GM18499 (cell line): ENCODE measurements around the gene PLCG1.

Source experiments
- ATAC-seq: cut with Tn5 transposase; IDR thresholded peaks from one replicate; pipeline ENCODE4 v1.9.1; 2021; ENCODE audit warnings: moderate number of reproducible peaks; ENCODE audit not compliant: insufficient read depth, unreplicated experiment

PLCG1 gene

DNA sequence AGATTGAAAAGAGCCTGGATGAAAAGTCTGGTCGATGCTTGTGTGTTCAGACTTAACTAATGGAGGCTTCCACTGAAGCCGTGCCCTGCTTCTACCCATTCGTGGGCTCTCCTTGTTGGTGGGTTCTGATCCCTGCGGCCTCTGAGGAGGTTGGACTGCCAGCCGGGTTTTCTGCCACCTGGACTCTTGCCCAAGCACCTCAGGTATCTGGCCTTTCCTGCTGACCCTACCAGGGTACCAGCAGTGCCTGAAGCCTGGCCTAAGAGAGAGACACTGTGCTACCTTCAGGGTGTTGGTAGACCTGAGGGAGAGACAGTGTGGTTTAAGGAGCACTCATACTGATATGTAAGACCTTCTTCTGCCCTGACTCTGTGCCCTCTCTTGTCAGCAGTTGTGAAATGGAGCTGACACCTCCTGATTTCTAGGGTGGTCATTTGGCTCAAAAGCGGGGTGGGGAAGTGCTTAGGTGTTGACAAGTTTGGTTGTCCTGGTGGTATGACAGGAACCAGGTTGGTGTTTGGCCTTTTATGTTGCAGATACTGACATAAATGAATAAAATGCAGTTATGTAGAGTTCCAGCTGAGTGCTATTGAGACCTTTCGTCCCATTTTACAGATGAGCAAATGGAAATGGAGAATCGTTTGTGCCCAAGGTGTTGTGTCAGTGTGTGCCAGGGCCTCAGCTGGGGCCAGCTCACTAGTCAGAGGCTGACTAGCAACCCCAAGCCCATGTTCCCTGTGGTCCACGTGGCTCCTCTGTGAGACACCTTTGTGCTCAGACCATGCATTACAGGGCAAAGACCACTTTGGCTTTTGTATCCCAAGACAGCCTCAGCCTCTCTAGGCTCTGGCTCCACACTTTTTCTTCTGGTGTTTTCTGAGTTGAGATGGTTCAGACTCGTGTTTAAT, 3.1 kb downstream of the PLCG1 start:
- no peak for ATAC-seq

DNA sequence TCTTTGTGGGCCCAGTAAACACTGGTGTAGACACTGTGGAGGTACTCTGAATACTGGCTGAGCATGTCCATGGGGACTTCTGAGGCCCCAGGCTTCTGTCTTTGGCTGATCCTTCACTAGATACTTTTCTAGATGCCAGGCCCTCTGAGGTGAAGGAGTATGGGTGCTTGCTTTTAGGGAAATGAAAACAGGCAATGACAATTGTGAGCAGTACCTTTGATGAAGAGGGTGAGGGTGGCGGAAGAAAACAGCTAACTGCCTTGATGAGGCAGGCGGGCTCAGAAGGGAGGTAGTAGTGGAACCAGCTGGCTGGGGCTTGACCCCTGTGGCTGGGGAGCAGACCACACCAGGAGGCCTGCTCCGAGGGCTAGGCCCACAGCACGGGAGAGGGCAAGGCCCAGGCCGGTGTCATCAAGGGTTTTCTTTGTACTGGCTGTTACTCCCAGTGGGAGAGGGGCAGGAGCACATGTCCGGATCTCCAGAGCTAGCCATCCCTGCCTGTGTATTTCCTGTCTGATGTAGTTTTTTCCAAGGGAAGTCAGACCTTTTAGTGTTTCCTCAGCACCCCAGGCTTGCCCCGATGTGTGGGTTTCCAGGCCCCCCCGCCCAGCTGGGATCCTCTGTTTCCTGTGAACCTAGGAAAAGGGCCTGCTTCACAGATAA, 3.9 kb downstream of the PLCG1 start:
- no peak for ATAC-seq

DNA sequence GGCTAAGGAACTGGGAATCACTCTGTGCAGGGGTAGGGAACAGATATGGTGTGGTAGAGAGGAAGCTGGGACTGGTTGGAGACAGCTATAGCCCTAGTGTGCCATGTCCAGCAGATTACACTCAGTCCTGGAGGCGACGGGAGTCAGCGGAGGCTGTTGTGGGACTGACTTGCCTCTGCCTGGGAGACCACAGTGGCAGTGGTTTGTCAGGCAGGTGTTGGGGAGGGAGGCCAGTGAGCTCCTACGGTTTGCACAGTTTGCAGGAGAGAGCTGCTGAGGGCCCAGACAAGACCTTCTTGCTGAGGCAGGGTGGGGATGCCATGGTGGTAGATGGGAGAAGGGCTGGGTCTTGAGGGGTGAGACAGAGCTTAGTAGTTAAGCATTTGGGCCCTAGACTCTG, 4.9 kb downstream of the PLCG1 start:
- ATAC-seq, result no peak

DNA sequence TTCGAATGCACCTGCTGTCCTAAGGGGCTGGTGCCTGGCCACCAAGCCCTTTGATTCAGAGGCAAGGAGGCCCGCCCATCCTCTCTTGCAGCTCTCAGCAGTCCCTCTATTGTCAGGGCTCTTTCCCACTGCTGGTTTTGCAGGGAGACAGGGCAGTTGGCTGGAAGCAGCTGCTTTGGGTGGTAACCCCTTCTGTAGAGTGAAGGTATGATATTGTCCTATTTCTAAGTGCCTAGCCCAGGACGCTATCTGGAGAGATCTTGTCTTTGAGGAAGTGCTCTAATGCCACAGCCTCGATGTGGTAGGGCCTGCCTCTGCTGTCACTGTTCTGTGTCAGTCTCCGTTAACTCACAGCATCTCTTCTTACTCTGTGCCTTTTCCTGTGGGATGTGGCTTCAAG, 5.6 kb downstream of the PLCG1 start:
- ATAC-seq, result no peak

DNA sequence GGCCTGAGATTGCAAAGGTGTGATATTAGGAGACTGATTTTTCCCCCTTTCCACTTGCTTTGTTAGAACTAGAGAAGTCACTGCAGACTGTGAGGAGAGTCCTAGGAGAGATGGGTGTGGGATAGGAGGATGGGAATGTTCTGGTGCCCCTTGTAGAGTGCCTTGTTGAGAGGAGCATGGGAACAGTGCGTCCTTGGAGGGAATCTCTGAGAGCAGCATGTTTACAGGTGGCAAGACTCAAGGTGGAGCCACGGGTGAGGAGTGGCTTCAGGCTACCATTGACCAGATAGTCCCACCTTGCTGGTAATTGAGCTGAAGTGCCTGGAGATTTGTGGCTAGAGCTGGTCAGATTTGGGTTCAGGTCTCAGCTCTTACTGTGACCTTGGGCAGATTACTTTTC, 6.0 kb downstream of the PLCG1 start:
- ATAC-seq, result no peak

DNA sequence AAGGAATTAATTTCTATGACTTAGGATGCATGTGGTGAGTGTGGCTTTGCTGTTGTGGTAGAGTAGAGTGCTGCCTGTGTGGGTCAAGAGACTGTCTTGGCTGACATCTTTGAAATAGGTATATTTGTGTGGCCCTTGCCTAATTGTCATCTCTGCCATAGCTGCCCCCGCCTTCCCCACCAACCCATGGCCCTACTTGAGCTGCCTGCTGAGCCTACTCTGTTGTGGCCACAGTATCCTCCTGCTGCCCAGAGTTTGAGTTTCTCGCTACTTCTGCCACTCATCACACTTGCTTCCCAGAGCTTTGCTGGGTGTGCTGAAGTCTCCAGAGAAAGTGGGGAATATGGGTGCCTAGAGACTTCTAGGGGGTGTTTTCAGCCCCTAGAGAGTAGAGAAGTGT, 8.0 kb downstream of the PLCG1 start:
- no peak for ATAC-seq

DNA sequence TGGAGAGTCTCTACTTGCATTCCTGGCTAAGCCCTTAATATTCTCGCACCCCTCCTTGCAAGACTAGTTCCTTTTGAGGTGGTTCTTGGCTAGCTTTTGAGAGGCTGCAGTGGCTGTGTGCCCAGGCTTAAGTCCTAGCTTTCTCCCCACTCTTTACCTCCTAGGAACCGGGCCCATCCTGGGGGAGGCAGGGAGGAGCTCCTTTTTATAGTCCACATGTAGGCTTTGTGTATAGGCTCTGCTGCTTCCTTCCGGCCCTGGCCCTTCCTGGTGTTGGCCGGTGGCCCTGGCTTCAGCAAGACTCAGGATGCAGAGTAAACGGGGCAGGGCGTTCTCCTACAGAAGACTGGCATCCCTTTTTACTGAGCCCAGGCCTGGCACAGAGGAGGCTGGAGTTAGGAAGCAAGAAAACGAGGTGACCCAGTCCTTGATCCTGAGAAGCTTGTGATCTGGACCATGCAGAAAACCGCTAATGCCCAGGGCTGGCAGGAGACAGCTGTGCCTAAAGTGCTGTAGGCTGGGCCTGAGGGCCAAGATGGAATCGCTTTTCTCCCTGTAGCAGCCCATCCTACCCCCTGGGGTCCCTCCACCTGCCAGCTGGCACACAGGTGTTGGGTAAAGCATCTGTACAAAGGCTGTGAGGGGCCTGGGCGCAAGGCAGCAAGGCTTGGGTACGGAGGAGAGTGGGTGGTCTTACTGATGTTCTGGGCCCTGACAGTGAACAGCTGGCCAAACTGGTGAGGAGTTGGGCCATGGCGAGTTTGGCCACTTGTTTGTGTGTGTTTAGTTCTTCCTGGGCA, 8.7 kb downstream of the PLCG1 start:
- no peak for ATAC-seq

DNA sequence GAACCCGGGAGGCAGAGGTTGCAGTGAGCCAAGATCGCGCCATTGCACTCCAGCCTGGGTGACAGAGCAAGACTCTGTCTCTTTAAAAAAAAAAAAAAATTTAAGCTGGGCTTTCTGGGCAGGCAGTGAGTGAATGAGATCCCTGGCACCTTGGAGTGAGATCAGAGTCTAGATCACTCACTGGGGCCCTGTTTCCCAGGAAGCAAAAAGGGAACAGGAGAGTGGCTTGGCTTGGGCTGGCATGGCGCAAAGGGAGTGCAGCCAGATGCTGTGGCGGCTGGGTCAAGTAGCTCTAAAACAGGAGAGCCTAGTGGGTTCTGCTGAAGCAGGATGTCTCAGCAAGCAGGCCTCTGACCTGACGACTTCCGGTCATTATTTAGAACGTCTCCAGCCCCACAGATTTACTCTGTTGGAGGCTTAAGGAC, 10.4 kb downstream of the PLCG1 start:
- ATAC-seq, result no peak

DNA sequence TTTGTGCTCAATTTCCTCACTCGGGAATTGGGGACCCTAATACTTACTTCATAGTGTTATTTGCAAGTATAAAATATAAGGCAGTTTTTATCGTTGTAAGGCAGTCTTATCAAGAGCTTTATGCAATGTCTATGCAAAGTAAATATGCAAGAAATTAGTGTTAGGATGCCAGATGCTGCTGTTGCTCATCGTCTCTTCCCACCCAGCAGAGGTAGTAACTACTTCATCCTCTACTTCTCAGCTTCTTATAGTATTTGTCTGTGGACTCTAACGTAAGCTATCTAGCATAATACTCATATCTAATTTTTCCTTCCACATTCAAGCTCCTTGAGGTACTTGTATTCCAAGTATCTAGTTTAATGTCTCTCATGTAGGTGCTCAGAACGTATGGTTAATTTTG, 11.6 kb downstream of the PLCG1 start:
- no peak for ATAC-seq

DNA sequence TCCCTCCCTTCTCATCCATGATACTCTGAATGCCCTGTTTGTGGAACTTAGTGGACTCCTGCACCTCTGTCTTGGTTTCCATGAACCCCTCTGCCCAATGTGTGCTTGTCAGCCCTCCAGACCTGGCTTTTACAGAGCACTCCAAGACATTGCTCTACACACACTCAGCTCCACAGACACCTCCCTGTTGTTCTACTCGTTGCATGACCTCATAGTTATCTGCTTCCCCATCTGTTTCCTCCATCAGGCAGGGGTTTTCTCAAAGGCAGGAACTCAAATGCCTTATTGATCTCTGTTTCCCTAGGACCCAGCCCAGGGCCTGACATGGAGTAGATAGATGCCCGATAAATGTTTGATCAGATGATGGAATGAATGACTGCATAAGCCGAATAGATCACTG, 13.3 kb downstream of the PLCG1 start:
- ATAC-seq, result no peak

DNA sequence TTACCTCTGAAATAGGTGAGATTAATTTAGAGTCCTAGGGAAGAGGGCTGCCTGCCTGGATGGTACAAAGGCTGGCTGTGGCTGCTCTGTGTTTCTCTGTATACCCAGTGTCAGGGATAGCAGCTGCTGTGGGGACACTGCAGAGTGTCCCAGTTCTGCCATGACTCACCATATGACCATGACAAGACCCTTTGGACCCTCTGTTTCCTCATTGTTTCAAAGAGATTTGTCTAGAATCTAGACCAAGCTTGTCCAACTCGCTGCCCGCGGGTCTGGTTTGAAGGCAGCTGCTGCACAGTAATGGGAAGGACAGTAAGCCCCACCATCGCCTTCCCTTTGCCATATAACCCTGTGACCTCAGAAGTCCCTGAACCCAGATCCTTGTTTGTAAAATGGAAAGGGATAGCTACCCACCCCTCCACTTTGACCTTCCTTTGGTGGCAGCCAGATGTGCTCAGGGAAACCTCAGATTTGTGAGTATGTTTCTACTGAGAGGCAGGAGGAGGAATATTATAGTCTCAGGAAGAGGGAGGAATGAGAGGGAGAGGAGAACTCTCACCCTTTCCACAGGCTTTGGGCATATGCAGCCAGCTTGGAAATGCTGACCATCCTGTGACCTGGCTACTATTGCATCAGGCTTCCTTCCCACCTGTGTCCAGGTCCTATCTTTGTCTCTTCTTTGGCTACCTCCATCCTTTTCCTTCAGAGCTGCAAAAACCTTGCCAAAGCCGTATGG, 14.0 kb downstream of the PLCG1 start:
- ATAC-seq, result no peak

DNA sequence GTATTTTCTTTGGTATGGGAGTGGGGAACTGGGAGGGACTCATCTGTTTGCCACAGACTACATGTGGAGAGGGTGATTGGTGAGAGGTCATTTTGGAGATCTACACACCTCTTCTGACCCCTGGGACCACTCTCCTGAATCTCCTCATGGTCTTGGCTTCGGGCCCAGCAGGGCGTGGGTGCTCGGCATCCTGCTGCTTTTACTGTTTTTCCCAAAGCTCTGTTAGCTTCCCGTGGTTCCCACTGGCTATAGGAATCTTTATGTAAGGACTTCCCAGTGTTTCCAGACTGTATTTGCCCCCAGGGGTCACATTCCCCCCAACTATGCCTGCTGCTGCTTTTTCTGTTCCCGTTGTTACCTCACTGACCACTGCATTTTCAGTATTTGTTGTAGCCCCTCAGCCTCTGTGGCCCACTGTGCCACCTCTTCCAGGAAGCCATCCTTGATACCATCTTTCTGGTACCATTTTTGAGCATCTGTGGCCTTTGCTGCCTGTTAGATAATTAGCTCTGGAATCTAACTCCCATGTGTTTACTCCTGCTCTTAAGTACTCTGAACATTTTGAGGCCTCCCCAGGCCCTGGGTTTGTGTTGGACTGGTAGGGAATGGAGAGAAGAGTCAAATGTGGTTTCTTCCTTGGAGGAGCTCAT, 14.9 kb downstream of the PLCG1 start:
- ATAC-seq, result no peak

DNA sequence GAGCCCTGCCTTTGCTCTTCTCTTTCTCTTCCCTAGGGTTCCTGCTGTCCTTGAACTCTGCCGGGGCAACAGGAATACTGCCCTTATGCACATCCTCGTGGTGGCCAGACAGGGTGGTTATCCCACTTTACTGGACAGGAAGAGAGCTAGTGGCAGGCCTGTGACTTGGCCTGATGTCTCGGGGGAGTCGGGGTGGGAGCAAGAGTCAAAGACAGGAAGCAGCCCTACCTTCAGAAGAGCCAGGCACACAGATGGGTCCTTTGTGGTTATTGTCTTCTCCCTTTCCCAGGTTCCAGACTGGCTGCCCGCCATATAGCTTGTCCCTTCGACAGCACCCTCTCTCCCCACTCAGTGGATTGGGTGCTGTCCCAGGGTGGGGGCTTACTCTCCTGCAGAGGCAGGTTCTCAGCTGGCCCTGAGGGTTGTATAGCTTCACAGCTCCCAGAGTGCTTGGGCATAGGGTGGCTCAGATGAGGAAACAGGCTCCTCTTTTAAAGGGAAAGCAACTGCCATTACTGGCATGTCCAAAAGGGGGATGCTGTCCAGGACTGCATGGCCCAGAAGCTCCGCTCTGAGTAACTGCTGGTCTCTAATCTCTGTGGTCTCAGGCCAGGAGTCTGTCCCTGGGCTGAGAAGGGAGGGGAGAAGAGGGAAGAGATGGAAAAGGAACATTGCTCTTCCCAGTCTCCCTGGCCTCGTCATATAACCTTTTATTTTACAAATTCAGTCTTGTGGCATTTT, 17.3 kb downstream of the PLCG1 start:
- ATAC-seq, result no peak

DNA sequence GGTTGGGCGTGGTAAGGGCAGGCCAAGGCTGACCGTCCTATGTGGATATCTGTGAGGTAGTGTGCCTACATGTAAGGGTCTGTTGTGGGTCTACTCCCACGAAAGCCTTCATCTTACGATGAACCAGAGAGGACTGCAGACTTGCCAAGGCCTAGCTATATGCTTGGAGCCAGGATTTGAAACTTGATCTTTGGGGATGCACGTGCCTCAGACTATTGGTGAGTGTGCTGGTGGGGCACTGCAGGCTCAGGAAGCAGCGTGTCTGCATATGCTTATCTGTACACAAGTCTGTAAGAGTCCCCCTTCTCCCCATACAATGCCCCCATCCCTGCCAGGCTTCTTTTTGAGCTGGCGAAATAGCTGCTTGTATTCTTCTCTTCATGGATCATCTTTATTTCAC, 17.9 kb downstream of the PLCG1 start:
- ATAC-seq, result no peak

DNA sequence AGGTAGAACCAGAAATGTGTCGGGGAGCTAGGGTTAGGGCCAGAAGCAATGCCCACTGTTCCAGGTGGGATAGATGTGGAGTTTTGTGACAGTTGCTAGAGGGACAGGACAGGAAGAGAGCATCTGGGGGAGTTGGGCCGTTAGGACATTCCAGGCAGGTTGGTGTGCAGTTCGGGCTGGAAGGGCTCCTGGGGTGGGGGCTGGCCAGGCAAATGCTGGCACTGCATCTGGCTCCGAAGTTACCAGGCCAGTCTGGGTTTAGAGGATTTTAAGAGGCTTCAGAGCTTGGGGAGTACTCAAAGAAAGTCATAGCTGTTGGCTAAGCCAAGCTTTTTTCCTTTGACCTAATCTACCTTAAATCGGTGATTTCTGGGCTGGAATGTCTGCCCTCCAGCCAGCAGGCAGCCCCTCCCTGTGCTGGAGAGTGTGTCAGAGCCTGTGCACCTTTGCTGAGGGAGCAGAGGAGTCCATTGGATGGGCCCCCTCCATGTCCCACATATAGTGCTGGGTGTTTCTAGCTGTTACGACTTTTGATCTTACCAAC, 20.8 kb downstream of the PLCG1 start:
- no peak for ATAC-seq

DNA sequence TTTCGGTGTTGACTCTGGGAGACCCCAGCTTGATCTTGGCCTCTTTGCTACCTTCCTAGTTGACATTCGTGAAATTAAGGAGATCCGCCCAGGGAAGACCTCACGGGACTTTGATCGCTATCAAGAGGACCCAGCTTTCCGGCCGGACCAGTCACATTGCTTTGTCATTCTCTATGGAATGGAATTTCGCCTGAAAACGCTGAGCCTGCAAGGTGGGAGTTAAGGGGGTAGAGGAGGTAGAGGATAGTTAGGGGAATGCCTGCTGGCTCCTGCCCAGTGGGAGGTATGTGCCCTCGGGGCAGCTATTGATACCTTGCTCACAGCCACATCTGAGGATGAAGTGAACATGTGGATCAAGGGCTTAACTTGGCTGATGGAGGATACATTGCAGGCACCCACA, 22.2 kb downstream of the PLCG1 start:
- ATAC-seq, result no peak

DNA sequence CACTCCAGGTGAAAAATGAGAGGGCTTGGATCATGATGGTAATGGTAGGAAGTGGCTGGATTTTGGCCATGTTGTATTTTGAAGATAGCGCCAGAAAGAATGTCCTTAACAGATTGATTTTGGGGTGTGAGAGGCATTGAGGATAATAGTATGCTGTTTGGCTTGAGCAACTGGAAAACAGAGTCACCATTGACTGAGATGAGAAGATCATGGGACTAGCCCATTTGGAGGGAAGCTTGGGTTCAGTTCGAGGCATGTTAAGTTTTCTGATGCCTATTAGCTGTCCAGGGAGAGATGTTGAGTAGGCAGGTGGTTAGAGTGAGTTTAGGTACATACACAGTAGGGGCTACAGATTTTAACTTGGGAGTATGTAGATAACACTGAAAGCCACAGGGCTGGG, 23.3 kb downstream of the PLCG1 start:
- no peak for ATAC-seq

DNA sequence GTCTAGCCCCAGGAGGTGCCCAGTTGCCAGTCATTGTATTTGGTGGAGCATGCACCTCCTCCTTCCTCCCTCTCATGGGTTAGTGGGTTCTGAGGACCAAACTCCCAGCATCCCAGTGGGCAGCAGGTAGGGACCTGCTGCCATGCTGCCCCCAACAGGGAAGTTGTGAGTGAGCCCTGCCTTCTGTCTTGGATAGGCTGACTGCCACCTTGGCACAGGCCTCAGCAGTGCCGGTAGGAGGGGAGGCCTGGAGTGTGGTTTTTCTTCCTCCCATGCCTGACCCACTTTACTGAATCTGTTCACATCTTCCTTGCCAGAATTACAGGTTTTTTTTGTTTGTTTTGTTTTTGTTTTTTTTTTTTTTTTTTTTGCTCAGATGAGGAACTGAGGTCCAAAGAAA, 24.5 kb downstream of the PLCG1 start:
- no peak for ATAC-seq

DNA sequence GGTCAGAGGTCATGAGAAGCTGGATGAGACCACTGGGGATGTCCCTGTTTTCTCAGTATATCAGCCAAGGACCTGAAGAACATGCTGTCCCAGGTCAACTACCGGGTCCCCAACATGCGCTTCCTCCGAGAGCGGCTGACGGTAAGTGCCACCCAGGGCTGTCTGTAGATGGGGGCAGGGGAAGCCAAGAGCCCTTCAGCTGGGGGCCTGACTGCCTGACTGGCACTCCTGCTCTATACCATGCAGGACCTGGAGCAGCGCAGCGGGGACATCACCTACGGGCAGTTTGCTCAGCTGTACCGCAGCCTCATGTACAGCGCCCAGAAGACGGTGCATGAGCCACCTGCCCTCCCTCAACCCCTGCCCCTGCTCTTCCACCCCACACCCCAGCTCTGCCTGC, 25.1 kb downstream of the PLCG1 start:
- no peak for ATAC-seq
